ENCODE measurements around the gene FYN. TPM values are rescaled to one million over a fixed set of nuclear protein-coding genes. Genes with fewer than 3 reads are reported as not detected.
A peak's percentile ranks its signal among the peaks of the same experiment; 100 is the strongest.

The FYN gene
- total and polyA plus RNA-seq, 2 of the 13 experiments (the other 11 are each of a cell fraction or from before 2014, with no cell fraction given): 15.5 to 24.6 TPM

GRCh38 chr6:111873178-111874024, at the start of gene FYN (continued):
- TF ChIP-seq ZNF563 (CRISPR knock-in tag; IDR thresholded peaks at IDR 0.05) (peak; percentile 44; the same call in 1 of the 2 replicates), THRA (CRISPR knock-in tag; IDR thresholded peaks at IDR 0.05; ENCODE audit: borderline replicate concordance) (no peak), ELF3 (CRISPR knock-in tag; IDR thresholded peaks at IDR 0.05) (0 out of 2 replicates have a peak, but pooled peaks have one; percentile 9), HINFP (CRISPR knock-in tag; IDR thresholded peaks at IDR 0.05; ENCODE audit: low read depth) (no peak), CREM (IDR thresholded peaks at IDR 0.05) (no peak), CREM (CRISPR knock-in tag; IDR thresholded peaks at IDR 0.05) (no peak), RBAK (CRISPR knock-in tag; IDR thresholded peaks at IDR 0.05) (no peak), KDM5B (CRISPR knock-in tag; IDR thresholded peaks at IDR 0.05; ENCODE audit: borderline replicate concordance) (peak; percentile 55; the same call in 1 of the 2 replicates), SIN3A (IDR thresholded peaks at IDR 0.05; ENCODE audit: borderline replicate concordance, low read depth, low read length) (no peak; the same call in 1 of the 2 replicates), ZNF121 (CRISPR knock-in tag; IDR thresholded peaks at IDR 0.05) (no peak), ZNF615 (CRISPR knock-in tag; IDR thresholded peaks at IDR 0.05; ENCODE audit: borderline replicate concordance) (no peak), TSC22D2 (CRISPR knock-in tag; IDR thresholded peaks at IDR 0.05; ENCODE audit: borderline replicate concordance) (no peak), ZNF567 (CRISPR knock-in tag; IDR thresholded peaks at IDR 0.05; ENCODE audit: borderline replicate concordance) (no peak), KMT2B (CRISPR knock-in tag; IDR thresholded peaks at IDR 0.05) (no peak), XRCC5 (optimal IDR thresholded peaks at IDR 0.05; ENCODE audit: low read length) (peak; percentile 87), ZSCAN29 (CRISPR knock-in tag; conservative IDR thresholded peaks at IDR 0.05) (no peak), ZNF646 (CRISPR knock-in tag; IDR thresholded peaks at IDR 0.05) (no peak), MYC (CRISPR knock-in tag; IDR thresholded peaks at IDR 0.05; ENCODE audit: borderline replicate concordance) (peak; percentile 41; the same call in 1 of the 2 replicates), WIZ (CRISPR knock-in tag; IDR thresholded peaks at IDR 0.05) (no peak), ZNF776 (CRISPR knock-in tag; IDR thresholded peaks at IDR 0.05) (no peak), ZNF792 (CRISPR knock-in tag; IDR thresholded peaks at IDR 0.05) (peak; percentile 53; the same call in 1 of the 2 replicates), PHF21A (CRISPR knock-in tag; IDR thresholded peaks at IDR 0.05) (no peak)

Measured in HepG2 (cell line).